ENCODE data around the gene HINT1. TPM values are rescaled to one million over a fixed set of nuclear protein-coding genes. Genes with fewer than 3 reads are reported as not detected.

Gene HINT1
- total RNA-seq, 1 experiment from 2014 or later: 197 TPM

DNA sequence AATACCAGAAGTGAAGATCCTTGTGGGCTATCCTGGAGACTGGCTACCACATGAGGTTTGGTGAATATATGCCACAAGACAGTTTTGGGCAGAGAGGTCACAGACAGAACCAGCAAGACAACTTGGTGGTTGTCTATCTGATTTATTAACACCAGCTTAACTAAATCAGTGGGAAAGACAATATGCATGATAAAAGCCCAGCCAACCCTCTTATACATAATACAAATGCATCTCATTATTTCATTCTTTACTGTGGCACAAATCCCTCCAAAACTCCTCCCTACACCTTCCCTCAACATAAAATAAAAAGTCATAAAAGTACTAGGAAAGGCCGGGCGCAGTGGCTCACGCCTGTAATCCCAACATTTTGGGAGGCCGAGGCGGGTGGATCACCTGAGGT lies 8.1 kb downstream of the HINT1 start:
- H3K9me3 Mint-ChIP-seq: 0 out of 2 replicates have a peak, but pooled peaks cover 3% of the 10 kb centered on the region
- peaks cover 16% of the 10 kb centered on the region for H3K4me1 Mint-ChIP-seq
- ChIA-PET CTCF (no interaction called here), POLR2A (no interaction called here)
- DNase-seq (ENCODE audit: low spot score) (no peak), ATAC-seq (no peak)
- TF ChIP-seq ZSCAN18 (CRISPR knock-in tag; IDR thresholded peaks at IDR 0.05) (no peak), AFF4 (CRISPR knock-in tag; IDR thresholded peaks at IDR 0.05; ENCODE audit: borderline replicate concordance) (no peak), ZNF232 (CRISPR knock-in tag; IDR thresholded peaks at IDR 0.05) (no peak), SMAD4 (CRISPR knock-in tag; IDR thresholded peaks at IDR 0.05) (no peak)
- TF ChIP-seq, protein P1, sequence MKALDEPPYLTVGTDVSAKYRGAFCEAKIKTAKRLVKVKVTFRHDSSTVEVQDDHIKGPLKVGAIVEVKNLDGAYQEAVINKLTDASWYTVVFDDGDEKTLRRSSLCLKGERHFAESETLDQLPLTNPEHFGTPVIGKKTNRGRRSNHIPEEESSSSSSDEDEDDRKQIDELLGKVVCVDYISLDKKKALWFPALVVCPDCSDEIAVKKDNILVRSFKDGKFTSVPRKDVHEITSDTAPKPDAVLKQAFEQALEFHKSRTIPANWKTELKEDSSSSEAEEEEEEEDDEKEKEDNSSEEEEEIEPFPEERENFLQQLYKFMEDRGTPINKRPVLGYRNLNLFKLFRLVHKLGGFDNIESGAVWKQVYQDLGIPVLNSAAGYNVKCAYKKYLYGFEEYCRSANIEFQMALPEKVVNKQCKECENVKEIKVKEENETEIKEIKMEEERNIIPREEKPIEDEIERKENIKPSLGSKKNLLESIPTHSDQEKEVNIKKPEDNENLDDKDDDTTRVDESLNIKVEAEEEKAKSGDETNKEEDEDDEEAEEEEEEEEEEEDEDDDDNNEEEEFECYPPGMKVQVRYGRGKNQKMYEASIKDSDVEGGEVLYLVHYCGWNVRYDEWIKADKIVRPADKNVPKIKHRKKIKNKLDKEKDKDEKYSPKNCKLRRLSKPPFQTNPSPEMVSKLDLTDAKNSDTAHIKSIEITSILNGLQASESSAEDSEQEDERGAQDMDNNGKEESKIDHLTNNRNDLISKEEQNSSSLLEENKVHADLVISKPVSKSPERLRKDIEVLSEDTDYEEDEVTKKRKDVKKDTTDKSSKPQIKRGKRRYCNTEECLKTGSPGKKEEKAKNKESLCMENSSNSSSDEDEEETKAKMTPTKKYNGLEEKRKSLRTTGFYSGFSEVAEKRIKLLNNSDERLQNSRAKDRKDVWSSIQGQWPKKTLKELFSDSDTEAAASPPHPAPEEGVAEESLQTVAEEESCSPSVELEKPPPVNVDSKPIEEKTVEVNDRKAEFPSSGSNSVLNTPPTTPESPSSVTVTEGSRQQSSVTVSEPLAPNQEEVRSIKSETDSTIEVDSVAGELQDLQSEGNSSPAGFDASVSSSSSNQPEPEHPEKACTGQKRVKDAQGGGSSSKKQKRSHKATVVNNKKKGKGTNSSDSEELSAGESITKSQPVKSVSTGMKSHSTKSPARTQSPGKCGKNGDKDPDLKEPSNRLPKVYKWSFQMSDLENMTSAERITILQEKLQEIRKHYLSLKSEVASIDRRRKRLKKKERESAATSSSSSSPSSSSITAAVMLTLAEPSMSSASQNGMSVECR (CRISPR knock-in tag; IDR thresholded peaks at IDR 0.05; ENCODE audit: borderline replicate concordance): no peak
- H3K27me3 Mint-ChIP-seq (ENCODE audit: low read depth): no peaks in the 10 kb centered on the region
- no peak overlapping the region for H3K4me3 Mint-ChIP-seq
- peaks cover 40% of the 10 kb centered on the region for H3K36me3 Mint-ChIP-seq
- 0 out of 2 replicates have a peak overlapping the region, but pooled peaks have one; percentile 19 for H3K27ac Mint-ChIP-seq

GRCh38 chr5:131156385-131156784 lies 8.7 kb downstream of the HINT1 start:
- CTCF ChIA-PET: no interaction called here
- no peak for ATAC-seq
- peaks cover 35% of the 10 kb centered on the region for H3K36me3 Mint-ChIP-seq

More at GRCh38 chr5:131156385-131156784, 8.7 kb downstream of the HINT1 start:
- no peak for DNase-seq (ENCODE audit: low spot score)
- POLR2A ChIA-PET: no interaction called here
- 0 out of 2 replicates have a peak overlapping the region, but pooled peaks have one; percentile 19 for H3K27ac Mint-ChIP-seq
- H3K9me3 Mint-ChIP-seq: 0 out of 2 replicates have a peak, but pooled peaks cover 3% of the 10 kb centered on the region
- H3K27me3 Mint-ChIP-seq (ENCODE audit: low read depth): no peaks in the 10 kb centered on the region
- no peak overlapping the region for H3K4me3 Mint-ChIP-seq
- TF ChIP-seq NR1H2 (CRISPR knock-in tag; IDR thresholded peaks at IDR 0.05) (no peak), ZNF232 (CRISPR knock-in tag; IDR thresholded peaks at IDR 0.05) (no peak), ZNF281 (CRISPR knock-in tag; IDR thresholded peaks at IDR 0.05) (no peak), CREB1 (CRISPR knock-in tag; IDR thresholded peaks at IDR 0.05) (no peak), FOXP1 (CRISPR knock-in tag; IDR thresholded peaks at IDR 0.05; ENCODE audit: borderline replicate concordance) (no peak), NR3C1 (CRISPR knock-in tag; conservative IDR thresholded peaks at IDR 0.05; ENCODE audit: low read depth) (no peak), RELA (CRISPR knock-in tag; IDR thresholded peaks at IDR 0.05; ENCODE audit: borderline replicate concordance) (no peak), ZNF416 (CRISPR knock-in tag; IDR thresholded peaks at IDR 0.05) (no peak)
- H3K4me1 Mint-ChIP-seq: peaks cover 12% of the 10 kb centered on the region

All from WTC11 (cell line).